ENCODE measurements around the gene PIGZ. TPM values are rescaled to one million over a fixed set of nuclear protein-coding genes. Genes with fewer than 3 reads are reported as not detected.

The PIGZ gene
- total RNA-seq, 1 experiment from 2014 or later, result 0.59 TPM

DNA sequence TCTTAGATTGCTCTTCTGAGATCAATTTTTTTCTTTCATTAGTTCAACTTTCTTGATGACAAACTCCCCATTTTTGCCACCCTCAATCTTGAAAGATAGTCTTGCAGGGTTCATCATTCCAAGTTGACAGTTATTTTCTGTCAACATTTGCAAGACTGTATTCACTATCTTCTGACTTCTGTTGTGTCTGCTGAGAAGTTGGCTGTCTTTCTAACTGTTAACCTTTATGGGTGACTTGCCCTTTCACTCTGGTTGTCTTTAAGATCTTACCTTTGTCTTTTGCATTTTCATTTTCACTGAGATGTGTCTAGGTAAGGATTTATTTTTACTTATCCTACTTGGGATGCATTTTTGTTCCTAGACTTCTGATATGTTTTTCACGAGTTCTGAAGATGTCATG lies 14.6 kb upstream of the PIGZ start:
- no peak for DNase-seq (ENCODE audit: low spot score)

DNA sequence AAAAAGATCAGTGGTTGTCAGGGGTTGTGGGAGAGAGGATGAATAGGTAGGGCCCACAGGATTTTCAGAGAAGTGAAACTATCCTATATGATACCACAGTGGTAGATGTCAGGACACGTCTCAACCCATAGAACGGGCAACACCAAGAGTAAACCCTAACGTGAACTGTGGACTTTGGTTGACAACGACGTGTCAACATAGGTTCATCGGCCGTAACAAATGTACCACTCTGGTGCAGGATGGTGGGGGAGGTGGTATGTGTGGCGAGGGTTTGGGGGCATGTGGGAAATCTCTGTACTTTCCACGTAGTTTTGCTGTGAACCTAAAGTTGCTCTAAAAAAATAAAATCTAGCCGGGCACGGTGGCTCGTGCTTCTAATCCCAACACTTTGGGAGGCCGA lies 13.0 kb upstream of the PIGZ start:
- DNase-seq (ENCODE audit: low spot score), result no peak

DNA sequence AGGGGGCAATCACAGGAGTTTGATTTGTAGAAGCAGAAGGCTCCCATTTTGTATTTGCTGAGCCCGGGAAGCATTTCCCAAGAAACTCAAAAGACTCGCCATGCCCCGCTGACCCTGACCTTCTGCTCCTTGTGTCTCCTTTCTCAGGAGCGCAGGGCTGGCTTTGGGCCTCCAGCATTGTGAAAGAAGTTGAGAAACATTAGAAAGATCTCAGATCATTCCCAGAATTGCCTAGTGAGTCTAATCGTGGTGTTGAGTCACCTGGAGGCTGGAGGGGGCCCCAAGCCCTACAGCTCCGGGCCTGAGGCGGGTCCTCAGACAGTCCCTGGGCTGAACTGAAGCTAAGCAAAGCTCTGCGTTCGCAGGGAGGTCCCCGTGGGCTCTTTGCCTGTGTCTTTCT lies 10.9 kb upstream of the PIGZ start:
- DNase-seq (ENCODE audit: low spot score), result no peak

DNA sequence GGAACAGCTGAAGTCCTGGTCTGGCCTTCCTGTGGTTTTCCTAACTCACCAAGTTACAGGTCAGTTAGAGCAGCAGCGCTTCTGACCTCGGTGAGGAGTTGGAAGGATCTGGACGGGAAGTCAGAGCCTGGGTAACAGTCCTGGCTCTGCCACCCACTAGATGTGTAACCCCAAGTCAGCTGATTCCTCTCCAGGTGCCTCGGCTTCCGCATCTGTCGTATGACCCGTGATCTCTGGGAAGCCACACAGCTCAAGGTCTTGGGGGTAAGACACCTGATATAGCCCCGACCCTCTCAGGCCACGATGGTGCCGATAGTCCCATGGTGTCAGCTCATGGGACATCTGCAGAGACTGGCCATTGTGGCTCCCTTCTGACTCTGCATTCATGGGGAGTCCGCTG lies 8.3 kb upstream of the PIGZ start:
- DNase-seq (ENCODE audit: low spot score), result no peak

DNA sequence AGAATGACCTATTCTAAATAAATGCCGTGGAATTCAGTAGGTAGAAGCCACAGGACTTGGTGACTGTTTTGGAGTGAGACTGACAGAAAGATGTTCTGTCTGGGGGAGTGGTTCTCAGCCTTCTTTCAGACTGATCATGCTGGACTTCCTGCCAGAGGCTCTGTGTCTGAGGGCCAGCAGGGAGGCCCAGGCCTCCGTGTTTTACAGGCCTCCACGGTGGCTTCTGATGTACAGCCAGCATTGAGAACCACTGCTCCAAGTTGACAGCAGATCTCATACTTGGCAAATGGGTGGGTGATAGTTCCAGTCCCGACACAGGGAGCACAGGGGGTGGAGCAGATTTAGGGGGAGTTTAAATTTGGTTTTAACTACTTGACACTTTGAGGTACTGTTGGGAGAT lies 6.7 kb upstream of the PIGZ start:
- DNase-seq (ENCODE audit: low spot score), result no peak

DNA sequence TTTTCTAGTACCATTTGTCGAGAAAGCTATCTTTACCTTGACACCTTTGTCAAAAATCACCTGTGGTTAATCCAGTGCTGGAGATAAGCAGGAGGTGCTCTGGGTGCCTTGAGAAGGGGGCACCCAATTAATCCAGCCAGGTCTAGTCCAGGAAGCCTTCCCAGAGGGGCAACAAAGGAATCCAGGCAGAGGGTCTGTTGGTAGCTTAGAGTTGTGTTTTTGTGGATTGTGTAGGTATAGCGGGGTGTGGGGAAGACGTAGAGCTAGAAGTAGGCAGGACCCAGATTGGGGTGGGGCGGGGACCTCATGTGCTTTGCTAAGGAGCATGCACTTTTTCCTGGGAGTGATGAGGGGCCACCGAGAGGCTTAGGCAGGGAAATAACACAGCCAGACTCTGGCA lies 6.0 kb upstream of the PIGZ start:
- no peak for DNase-seq (ENCODE audit: low spot score)

DNA sequence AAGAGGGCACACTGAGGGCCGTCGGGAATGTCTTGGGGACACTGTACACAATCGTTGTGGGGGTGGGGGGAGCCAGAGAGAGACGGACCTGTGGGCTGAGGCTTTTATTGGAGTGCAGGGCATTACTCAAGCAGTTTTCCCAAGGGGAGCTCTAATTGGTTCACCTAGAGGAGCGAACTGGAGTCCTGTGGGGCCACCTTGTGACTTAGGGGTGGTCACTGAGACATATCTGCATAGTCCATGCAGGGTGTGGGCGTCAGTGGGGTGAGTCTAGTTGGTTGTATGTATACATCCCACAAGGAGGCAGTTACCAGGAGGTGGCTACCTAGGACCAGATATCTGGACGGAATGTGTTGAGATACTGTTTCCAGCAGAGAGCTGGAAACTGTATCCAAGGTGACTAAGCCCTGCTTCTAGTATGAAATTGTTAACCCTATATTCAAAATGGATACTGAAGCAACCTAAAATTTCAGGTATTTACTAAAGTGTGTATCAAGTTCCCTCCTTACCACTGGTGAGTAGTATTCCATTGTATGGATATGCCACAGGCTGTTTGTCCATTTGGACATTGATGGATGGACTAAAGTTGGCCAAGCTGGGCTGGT lies 2.6 kb upstream of the PIGZ start:
- DNase-seq (ENCODE audit: low spot score), result no peak

DNA sequence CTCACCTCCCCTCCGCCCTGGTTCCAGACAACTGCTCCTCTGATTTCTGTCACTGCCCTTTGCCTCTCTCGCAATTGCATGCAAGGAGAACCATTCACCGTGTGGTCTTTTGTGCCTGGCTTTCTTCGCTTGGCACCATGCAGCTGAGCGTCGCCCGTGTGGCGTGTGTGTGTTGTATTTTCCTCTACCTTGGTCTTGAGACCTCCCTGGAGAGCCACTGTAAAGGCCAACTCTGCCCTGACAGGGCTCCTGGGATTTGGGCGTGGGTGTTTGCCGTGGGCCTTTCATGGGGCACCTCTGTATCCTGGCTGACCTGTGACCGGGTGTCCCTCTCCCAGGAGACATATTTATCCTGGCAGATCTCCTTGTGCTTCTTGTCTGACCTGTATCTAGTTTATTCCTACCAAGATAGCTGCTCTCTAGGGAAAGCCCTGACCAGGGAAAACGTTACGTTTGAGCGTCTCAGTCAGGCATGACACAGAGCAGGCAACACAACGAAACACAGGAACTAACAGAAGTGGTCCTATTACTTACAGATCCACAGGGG lies 2.0 kb upstream of the PIGZ start:
- no peak for DNase-seq (ENCODE audit: low spot score)

DNA sequence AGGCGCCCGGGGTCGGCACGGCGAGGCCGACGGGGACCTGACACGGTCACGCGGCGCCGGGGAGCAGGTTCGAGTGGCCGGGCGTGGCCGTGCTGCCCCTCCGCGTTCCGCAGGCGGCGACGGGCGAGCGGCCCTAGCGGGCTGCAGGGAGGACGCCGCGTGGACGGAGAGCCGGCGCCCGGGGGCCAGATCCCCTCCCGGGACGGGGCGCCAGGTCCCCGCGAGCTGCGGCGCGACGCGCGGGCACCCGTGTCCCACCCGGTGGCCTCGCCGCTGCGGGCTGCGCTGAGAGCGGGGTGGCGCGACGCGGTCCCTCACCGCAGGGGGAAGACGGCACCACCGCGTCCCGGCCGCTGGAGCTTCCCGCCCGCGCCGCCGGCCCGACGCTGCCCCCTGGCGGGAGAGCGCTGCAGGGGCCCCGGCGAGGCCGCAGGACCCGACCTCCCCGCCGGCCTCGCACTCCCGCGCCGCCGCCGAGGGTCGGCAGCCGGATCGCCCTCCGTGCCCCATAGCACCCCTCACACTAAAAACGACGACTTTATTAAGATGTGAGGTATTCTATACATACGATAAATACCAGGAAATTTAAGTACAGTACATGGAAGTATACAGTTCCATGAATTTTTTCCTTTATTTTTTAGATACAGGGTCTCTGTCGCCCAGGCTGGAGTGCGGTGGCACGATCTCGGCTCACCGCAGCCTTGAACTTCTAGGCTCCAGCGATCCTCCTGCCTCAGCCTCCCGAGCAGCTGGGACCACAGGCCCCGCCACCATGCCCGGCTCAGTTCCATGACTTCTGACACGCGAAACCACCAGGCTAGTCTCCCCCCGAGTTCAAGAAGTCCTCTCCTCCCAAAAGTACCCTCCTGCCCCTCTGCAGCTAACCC lies 1.3 kb upstream of the PIGZ start:
- DNase-seq (ENCODE audit: low spot score), result no peak

DNA sequence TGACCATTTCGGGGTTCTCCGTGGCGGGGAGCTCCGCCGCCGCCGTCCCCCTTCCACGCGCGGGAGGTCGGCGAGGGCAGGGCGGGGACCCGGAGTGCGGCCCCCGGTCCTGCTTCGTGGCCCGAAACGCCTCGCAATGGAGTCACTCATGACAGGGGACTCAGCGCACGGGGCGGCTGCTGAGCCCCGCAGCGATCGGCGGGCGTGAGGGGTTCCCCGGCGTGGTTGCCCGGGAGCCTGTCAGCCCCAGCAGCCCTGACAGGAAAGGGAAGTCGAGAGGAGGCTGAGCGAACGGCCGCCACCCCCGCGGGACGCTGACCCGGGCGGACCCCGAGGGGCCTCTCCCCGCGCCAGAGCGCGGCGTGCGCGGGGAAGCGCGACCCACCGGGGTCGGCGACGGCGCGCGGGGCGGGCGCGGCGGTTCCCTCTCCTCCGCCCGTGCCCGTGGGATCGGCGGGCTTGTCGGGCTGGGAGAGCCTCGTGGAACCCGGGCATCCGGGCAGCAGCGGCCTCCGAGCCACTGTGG lies 564 bp upstream of the PIGZ start:
- no peak for DNase-seq (ENCODE audit: low spot score)

DNA sequence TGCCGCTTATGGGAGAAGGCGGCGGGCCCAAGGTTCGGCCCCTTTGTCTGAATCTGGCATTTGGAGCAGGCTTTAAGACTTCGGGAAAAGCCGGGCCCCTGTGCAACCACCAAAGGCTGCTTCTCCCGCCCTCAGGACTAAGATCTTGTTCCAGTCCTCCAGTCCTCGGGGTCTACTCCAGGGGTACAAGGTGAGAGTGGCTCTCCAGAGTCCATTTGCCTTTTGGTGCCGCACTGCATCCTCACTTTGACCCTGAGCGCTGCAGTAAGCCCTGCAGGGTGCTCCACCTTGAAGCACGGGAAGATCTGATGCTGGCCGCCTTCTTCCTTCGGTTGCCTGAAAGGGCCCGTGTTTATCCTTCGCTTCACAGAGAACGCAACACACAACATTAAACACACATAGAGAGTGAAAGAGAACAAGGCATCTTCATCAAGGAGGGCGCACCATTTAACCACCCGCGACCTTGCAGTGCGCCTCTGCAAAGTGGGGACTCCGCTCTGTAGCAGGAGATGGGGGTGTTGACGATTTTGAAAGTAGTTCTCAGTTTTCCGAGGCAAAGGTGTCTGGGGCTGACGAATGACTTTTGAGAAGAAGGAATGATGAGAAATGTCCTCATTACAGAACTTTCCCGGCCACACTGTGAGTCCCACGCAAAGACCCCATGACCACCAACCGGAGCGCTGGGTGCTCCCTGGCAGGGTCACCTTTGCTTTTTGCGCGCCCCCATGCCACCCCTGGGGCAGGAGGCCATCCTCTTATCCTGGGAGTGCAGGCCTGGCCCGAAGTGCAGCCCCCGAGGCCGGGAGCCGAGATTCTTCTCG lies 1.0 kb downstream of the PIGZ start:
- no peak for DNase-seq (ENCODE audit: low spot score)

DNA sequence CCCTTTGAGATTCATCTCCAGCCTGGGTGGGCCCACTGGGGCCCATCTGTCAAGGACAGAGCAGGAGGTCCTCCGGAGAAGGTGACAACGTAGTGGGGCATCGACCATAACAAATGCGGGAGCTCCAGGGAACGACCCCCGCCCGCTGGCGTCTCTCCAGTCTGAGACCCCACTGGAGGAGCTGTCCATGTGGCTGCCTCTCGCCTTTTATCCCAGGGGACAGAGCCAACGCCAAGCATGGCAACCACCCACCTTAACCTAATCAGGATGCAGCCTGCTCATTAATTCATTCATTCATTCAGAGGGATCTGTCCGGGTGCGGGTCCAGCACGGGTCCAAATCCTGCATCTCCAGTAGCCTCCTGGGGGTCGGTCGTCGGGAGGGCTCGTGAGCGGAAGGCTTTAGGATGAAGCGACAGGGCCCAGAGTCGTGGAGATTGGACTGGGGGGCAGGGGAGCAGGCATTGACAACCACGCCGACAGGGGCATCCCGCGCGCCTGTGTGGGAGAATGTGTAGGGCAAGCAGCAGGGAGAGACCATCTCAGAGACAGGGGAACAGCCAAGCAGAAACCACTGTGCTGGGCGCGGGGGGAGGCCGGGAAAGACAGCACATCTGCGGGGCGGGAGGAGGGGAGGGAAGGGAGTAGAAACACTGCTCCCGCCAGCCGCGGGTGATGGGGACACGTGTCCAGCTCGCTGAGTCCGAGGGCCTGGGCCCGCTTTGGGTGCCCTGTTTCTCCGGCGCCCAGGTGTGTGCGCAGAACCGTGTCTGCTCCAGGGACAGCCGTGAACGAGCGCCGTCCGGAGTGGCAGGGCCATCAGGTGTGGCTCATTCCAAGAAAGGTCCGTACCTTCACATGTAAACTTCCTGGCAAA lies 1.9 kb downstream of the PIGZ start:
- DNase-seq (ENCODE audit: low spot score), result no peak

DNA sequence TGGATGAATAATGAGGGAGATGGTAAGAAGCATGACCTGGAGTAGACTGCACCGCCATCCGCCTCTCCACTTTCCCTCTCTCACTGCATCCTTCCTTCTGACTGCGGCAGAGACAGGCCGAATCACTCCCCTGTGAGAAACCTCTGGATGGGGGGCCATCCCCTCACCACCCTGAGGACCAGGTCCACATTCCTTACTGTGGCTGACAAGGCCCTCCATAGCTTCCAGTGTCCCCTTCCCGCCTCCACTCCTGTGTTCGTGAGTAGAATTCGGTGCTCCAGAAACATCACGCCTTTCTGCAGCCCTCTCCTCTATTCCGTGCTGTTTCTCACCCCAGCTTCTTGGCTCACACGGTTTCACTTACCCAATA lies 2.8 kb downstream of the PIGZ start:
- DNase-seq (ENCODE audit: low spot score), result no peak

DNA sequence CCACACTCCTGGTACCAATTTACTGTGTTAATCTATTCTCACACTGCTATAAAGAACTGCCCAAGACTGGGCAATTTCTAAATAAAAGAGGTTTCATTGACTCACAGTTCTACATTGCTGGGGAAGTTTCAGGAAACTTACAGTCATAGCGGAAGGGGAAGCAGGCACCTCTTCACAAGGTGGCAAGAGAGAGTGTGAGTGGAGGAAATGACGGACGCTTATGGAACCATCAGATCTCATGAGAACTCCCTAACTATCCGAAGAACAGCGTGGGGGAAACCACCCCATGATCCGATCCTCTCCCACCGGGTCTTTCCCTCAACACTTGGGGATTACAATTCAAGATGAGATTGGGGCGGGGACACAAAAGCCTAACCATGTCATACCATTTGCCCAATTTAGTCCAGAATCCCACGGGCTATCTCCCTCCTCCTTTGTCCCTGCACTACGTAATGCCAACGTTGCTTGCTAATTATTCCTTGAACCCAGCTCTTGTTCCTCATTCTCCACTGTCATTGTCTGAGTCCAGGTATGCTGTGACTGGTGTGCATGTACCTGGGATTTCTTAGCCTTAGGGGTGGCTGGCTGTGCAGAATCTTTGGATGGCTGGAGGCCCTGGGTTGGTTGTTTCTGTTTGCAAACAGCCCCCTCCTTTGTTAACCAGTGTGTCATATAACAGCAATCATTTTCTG lies 3.4 kb downstream of the PIGZ start:
- no peak for DNase-seq (ENCODE audit: low spot score)

DNA sequence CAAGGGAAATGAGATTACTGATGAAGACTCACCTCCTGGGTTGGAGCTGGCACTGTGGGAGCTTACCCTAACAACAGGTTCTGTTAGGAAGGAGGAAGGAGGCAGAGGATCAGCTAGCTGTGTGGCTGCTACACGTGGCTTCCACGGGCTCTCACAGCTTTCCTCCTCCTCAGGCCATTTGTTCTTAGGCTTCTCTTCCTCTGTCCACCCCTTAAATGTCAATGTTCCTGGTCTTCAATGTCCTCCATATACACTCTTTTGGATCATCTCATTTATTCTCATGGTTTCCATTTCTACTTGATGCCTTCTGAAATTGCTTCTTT lies 5.0 kb downstream of the PIGZ start:
- DNase-seq (ENCODE audit: low spot score), result no peak

DNA sequence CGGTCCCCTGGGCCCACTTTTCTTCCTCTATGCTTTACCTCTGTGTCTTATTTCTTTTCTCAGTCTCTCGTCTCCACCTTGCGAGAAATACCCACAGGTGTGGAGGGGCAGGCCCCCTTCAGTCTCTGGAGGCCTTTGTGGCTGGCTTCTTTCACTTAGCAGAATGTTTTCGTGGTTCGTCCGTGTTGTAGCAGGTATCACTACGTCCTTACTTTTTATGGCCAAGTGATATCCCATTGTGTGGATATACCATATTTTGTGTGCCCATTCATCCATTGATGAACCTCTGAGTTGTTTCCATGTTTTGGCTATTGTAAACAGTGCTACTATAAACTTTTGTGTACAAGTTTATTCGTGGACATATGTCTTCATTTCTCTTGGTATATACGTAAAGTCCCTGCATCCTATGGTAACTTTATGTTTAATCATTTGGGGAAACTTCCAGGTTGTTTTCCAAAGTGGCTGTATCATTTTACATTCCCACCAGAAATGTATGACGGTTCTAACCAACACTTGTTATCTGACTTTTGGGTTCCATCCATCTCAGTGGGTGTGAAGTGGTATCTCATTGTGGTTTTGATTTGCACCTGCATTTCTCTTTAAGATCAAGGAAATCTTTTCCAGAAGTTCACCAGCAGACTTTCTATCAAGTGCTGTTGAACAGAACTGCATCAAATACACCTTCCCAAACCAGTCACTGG lies 5.6 kb downstream of the PIGZ start:
- no peak for DNase-seq (ENCODE audit: low spot score)

DNA sequence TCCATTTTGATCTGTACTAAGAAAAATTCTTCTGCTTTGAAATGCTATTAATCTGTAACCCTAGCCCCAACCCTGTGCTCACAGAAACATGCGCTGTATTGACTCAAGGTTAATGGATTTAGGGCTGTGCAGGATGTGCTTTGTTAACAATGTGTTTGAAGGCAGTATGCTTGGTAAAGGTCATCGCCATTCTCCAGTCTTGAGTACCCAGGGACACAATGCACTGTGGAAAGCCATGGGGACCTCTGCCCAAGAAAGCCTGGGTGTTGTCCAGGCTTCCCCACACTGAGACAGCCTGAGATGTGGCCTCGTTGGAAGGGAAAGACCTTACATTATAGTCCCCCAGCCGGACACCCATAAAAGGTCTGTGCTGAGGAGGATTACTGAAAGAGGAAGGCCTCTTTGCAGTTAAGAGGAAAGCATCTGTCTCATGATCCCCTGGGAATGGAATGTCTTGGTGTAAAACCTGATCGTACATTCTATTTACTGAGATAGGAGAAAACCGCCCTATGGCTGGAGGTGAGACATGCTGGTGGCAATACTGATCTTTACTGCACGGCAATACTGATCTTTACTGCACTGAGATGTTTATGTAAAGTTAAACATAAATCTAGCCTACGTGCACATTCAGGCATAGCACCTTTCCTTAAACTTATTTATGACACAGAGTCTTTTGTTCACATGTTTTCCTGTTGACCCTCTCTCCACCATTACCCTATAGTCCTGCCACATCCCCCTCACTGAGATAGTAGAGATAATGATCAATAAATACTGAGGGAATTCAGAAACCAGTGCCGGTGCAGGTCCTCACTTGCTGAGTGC lies 6.3 kb downstream of the PIGZ start:
- DNase-seq (ENCODE audit: low spot score), result no peak

DNA sequence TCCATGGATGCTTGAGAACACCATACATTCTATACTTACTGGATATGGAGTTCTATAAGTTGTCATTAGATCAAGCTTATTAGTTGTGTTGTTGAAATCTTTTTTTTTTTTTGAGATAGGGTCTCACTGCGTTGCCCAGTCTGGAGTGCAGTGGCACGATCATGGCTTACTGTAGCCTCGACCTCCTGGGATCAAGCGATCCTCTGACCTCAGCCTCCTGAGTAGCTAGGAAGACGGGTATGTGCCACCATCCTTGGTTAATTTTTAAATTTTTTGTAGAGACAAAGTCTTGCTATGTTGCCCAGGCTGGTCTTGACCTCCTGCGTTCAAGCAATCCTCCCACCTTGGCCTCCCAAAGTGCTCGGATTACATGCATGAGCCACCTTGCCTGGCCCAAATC lies 13.8 kb downstream of the PIGZ start:
- DNase-seq (ENCODE audit: low spot score), result no peak

DNA sequence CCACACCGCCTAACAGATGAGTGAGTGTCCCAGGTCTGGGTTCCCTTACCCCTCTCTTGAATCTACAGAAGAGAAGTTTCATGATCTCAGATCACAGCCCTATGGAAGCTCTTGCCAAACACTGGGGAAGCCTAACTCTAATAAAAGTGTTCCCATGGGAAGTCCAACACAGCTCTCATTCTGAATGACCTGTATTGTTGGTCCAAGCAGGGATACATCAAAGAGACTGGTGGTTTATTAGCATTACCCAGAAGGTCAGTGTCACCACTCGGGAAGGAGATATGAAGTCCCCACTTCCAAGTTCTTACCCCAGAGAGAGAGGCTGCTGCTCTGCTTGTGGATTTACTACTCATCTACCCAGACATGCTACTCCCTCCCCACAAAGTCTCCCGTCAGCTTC lies 17.3 kb downstream of the PIGZ start:
- DNase-seq (ENCODE audit: low spot score), result no peak
